Astrocyte of the cerebellum (primary cell): ENCODE results near the gene CENPVL2.
"Not testable (repeated sequence)": the region's sequence is repeated elsewhere in the genome, so short reads cannot be mapped to it uniquely, and the experiment has no call there.

Experiments
- DNase-seq: peaks from one replicate; pipeline ENCODE4 v3.0.0-alpha.2; 2011; ENCODE audit warnings: low read depth
- H3K4me3 ChIP-seq: 2 replicates; pipeline ENCODE4 v1.5.1; 2011; ENCODE audit warnings: mild to moderate bottlenecking, low read depth, low read length, moderate library complexity
- in situ Hi-C: cut with HindIII; loops from 2 replicates; pipeline ENCODE4 v1.10.0; 2017; ENCODE audit warnings: low sequenced_read_pairs
- TF ChIP-seq, protein P1 (sequence below): IDR thresholded peaks from 2 replicates; pipeline ENCODE4 v1.5.1; 2012; ENCODE audit warnings: low read length, low read depth, moderate library complexity, mild to moderate bottlenecking; ENCODE audit errors: missing control alignments

Gene CENPVL2

GRCh38 chrX:51682720-51683062, at the start of gene CENPVL2:
Gene CENPVL2, minus strand, starts transcription at chrX:51682831. Its CDS starts 0 bp downstream, at chrX:51682831.
- DNase-seq, H3K4me3 ChIP-seq, in situ Hi-C loops: not testable (repeated sequence)

GRCh38 chrX:51728202-51728601, 45.6 kb upstream of the CENPVL2 start:
- no peak overlapping the region for H3K4me3 ChIP-seq
- no peak for DNase-seq
- in situ Hi-C loops, result no loop called here
- TF ChIP-seq, protein P1, sequence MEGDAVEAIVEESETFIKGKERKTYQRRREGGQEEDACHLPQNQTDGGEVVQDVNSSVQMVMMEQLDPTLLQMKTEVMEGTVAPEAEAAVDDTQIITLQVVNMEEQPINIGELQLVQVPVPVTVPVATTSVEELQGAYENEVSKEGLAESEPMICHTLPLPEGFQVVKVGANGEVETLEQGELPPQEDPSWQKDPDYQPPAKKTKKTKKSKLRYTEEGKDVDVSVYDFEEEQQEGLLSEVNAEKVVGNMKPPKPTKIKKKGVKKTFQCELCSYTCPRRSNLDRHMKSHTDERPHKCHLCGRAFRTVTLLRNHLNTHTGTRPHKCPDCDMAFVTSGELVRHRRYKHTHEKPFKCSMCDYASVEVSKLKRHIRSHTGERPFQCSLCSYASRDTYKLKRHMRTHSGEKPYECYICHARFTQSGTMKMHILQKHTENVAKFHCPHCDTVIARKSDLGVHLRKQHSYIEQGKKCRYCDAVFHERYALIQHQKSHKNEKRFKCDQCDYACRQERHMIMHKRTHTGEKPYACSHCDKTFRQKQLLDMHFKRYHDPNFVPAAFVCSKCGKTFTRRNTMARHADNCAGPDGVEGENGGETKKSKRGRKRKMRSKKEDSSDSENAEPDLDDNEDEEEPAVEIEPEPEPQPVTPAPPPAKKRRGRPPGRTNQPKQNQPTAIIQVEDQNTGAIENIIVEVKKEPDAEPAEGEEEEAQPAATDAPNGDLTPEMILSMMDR, result no peak

DNA sequence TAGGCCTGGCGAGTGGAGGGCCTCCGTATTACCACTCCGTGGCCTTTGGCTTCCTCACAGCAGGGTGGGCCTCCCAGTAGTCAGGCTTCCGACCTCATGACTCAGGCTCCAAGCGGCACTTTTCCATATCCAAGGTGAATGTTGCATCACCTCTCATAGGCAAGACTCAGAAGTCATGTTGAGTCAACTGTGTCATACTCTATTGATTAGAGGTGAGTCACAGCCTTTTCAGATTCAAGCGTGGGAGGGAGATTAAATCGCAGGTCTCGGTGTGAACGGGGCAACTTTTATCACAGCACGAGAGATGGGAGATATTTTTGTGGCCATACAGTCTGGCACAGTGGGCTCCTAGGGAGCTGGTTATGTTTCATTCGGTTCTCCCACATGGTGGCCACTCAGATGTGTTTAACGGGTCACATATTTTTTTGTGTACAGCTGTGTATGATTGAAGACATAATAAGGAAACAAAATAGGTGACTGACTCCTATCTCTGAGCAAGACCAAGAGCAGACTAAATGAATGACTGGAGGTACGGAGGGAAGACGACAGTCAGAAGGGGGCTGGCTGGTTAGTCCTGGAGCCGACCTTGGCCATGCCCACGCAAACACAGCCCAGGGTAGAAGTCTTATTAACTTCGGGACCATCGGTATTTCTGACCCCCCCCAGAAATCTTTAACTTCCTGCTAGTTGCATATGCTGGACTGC, 30.5 kb upstream of the CENPVL2 start:
- in situ Hi-C loops, DNase-seq: not testable (repeated sequence)

GRCh38 chrX:51710277-51711164, 27.9 kb upstream of the CENPVL2 start, which contains the start of gene CENPVL1:
Gene CENPVL1, plus strand, starts transcription at chrX:51710512. Its CDS starts 0 bp downstream, at chrX:51710512.
- H3K4me3 ChIP-seq, in situ Hi-C loops, DNase-seq: not testable (repeated sequence)

More for the DNA sequence above, 30.5 kb upstream of the CENPVL2 start:
- H3K4me3 ChIP-seq, result not testable (repeated sequence)

- in situ Hi-C loops, result no loop called here
- no peak for DNase-seq
- TF ChIP-seq, protein P1, result no peak
These were observed 14.8 kb upstream of the CENPVL2 start for GRCh38 chrX:51697397-51697796.

DNA sequence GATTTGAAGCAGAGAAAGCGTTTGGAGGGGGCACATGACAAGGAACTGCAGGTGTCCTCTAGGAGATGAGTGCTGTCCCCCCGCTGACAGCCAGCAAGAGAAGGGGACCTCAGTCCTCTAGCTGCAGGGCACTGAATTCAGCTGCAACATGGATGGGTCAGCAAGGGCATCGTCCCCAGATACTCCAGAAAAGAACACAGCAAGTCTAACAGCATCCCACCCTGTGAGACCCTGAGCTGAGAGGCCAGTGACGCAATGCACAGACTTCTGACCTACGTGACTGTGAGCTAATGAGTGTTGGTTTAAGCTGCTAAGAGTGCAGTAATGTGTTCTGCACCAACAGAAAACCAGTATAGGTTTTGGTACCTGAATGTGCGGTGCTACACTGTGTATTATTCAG, 11.6 kb upstream of the CENPVL2 start:
- in situ Hi-C loops, result no loop called here
- TF ChIP-seq, protein P1, result no peak
- DNase-seq, result no peak
- no peak overlapping the region for H3K4me3 ChIP-seq

More at GRCh38 chrX:51697397-51697796, 14.8 kb upstream of the CENPVL2 start:
- H3K4me3 ChIP-seq, result no peak overlapping the region

- DNase-seq, in situ Hi-C loops, H3K4me3 ChIP-seq: not testable (repeated sequence)
These were observed 567 bp downstream of the CENPVL2 start for GRCh38 chrX:51681808-51682719.

GRCh38 chrX:51679689-51680433, 2.8 kb downstream of the CENPVL2 start:
- DNase-seq, H3K4me3 ChIP-seq, in situ Hi-C loops: not testable (repeated sequence)
